Measurements from ENCODE around the gene LPP. TPM values are rescaled to one million over a fixed set of nuclear protein-coding genes. Genes with fewer than 3 reads are reported as not detected.

Gene LPP
- total RNA-seq, 3 donors from 2014 or later (not counting 1 experiment from before 2014, with no cell fraction given) = 137 to 163 (median 149) TPM

DNA sequence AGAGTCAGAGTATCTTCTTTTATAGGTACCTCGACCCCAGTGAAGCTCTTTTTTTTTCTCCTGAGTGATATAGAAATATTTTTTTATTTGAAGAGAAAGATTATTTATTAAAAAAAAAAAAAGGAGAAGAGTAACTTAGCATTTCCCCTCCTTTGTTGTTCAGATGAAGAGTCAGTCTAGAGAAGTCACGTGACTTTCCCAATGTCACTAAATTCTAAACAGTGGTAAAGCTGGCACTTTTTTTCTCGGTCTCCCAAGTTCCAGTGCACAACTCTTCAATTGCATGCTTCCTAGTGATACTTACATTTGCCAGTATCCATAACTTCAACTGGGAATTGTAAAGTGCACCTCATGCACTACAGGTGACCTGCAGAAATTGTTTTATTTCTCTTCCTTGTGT lies 448.7 kb downstream of the LPP start:
- H3K27ac ChIP-seq (ENCODE audit: low read length) = no peak overlapping the region
- H3K27me3 ChIP-seq (ENCODE audit: control insufficient read depth, insufficient read depth, low read length) = no peaks in the 10 kb centered on the region
- ATAC-seq (no peak), DNase-seq (no peak)
- no peaks in the 10 kb centered on the region for H3K4me1 ChIP-seq (ENCODE audit: control insufficient read depth, insufficient read depth, low read length)
- no peaks in the 10 kb centered on the region for H3K9me3 ChIP-seq (ENCODE audit: control insufficient read depth, insufficient read depth, low read length)
- Mint-ChIP-seq H3K27ac (no peak overlapping the region), H3K27me3 (ENCODE audit: low read depth in 2 of 2) (no peaks in the 10 kb centered on the region), H3K9me3 (no peaks in the 10 kb centered on the region), H3K36me3 (no peaks in the 10 kb centered on the region), H3K4me1 (peaks cover 7 to 18% of the 10 kb centered on the region in 2 donors), H3K4me3 (no peak overlapping the region)
- TF ChIP-seq, protein P1, sequence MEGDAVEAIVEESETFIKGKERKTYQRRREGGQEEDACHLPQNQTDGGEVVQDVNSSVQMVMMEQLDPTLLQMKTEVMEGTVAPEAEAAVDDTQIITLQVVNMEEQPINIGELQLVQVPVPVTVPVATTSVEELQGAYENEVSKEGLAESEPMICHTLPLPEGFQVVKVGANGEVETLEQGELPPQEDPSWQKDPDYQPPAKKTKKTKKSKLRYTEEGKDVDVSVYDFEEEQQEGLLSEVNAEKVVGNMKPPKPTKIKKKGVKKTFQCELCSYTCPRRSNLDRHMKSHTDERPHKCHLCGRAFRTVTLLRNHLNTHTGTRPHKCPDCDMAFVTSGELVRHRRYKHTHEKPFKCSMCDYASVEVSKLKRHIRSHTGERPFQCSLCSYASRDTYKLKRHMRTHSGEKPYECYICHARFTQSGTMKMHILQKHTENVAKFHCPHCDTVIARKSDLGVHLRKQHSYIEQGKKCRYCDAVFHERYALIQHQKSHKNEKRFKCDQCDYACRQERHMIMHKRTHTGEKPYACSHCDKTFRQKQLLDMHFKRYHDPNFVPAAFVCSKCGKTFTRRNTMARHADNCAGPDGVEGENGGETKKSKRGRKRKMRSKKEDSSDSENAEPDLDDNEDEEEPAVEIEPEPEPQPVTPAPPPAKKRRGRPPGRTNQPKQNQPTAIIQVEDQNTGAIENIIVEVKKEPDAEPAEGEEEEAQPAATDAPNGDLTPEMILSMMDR (IDR thresholded peaks at IDR 0.05) = no peak
- H3K4me3 ChIP-seq (ENCODE audit: low read length) = no peak overlapping the region
- peaks cover 2% of the 10 kb centered on the region for H3K36me3 ChIP-seq (ENCODE audit: control insufficient read depth, insufficient read depth, low read length)
- intact Hi-C loops (cut with micrococcal nuclease) = no loop called here
- 97% methylated on average over 2 of the region's 3 CpGs for WGBS (ENCODE audit: insufficient coverage)

DNA sequence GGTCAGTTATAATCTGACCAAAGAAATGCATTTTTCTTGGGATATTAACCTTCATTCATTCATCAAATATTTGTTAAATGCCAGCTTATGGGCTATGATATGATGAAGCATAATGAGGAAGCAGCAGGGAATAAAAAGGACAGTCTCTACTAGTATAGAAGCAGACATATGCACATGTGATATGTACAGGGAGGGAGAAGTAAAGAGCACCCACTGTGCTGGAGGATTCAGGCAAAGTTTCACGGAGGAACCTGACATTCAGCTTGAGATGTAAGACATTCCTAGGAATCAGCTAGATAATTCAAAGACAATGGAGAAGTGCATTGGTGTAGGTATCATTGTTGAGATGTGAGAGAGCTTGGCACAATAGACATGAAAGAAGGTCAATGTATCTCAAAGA lies 450.7 kb downstream of the LPP start:
- H3K9me3 ChIP-seq (ENCODE audit: control insufficient read depth, insufficient read depth, low read length) = no peaks in the 10 kb centered on the region
- H3K27me3 Mint-ChIP-seq (ENCODE audit: low read depth in 2 of 2) = no peaks in the 10 kb centered on the region
- peaks cover 10% of the 10 kb centered on the region for H3K36me3 Mint-ChIP-seq
- H3K9me3 Mint-ChIP-seq = no peaks in the 10 kb centered on the region
- intact Hi-C loops (cut with micrococcal nuclease) = no loop called here
- H3K4me3 ChIP-seq (ENCODE audit: low read length) = no peak overlapping the region
- H3K27ac ChIP-seq (ENCODE audit: low read length) = no peak overlapping the region
- WGBS (ENCODE audit: insufficient coverage) = 97% methylated on average over 1 of the region's 1 CpG
- no peak for DNase-seq
- H3K4me1 ChIP-seq (ENCODE audit: control insufficient read depth, insufficient read depth, low read length) = no peaks in the 10 kb centered on the region
- no peak for ATAC-seq
- no peaks in the 10 kb centered on the region for H3K27me3 ChIP-seq (ENCODE audit: control insufficient read depth, insufficient read depth, low read length)
- H3K4me1 Mint-ChIP-seq = peaks cover 0 to 18% of the 10 kb centered on the region in 2 donors
- H3K27ac Mint-ChIP-seq = no peak overlapping the region
- H3K36me3 ChIP-seq (ENCODE audit: control insufficient read depth, insufficient read depth, low read length) = peaks cover 8% of the 10 kb centered on the region
- H3K4me3 Mint-ChIP-seq = no peak overlapping the region
- TF ChIP-seq, protein P1 (IDR thresholded peaks at IDR 0.05) = no peak

DNA sequence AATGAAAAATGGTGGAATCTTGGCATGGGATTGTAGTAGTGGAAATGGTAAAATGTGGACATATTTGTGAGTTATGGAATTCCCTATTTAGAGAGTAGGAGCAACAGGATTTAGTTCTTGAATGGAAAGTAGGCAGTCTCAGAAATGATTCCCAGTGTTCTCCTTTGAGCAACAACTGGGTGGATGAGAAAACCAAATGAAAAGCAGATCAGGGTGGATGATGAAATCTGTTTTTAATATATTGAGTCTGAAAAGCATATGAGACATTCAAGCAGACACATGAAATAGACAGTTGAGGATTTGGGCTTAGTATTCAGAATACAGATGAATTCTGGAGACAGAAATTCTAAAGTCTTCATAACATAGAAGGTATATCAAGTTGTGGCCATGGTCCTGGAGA lies 451.3 kb downstream of the LPP start:
- no peak overlapping the region for H3K4me3 Mint-ChIP-seq
- intact Hi-C loops (cut with micrococcal nuclease) = no loop called here

DNA sequence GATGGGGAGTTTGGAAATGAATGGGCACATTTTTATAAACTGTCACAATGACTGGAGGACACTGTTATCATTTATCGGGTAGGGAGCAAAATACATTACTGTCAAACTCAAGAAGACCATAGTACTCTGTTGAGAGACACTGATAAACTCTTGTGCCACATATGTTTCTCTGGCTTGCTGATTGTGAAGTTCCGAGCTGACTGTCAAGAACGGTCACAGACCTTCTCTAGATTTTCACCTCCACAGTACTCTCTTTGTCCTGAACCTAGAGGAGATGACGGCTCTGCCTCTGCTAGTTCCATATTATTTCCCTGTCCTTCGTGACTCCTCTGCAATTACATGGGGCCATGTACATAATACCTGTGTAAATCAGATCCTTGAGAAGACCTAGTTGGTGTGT lies 451.9 kb downstream of the LPP start:
- Histone ChIP-seq H3K27me3 (ENCODE audit: control insufficient read depth, insufficient read depth, low read length) (no peaks in the 10 kb centered on the region), H3K4me3 (ENCODE audit: low read length) (no peak overlapping the region), H3K9me3 (ENCODE audit: control insufficient read depth, insufficient read depth, low read length) (no peaks in the 10 kb centered on the region), H3K36me3 (ENCODE audit: control insufficient read depth, insufficient read depth, low read length) (peaks cover 18% of the 10 kb centered on the region), H3K4me1 (ENCODE audit: control insufficient read depth, insufficient read depth, low read length) (no peaks in the 10 kb centered on the region), H3K27ac (ENCODE audit: low read length) (no peak overlapping the region)
- TF ChIP-seq, protein P1 (IDR thresholded peaks at IDR 0.05) = no peak
- 96% methylated on average over 5 of the region's 5 CpGs for whole genome bisulfite sequencing (ENCODE audit: insufficient coverage)
- Mint-ChIP-seq H3K4me3 (no peak overlapping the region), H3K27me3 (ENCODE audit: low read depth in 2 of 2) (no peaks in the 10 kb centered on the region), H3K27ac (peak overlapping the region in 1 of 2 donors; percentile 47), H3K4me1 (peaks cover 0 to 18% of the 10 kb centered on the region in 2 donors), H3K36me3 (peaks cover 10% of the 10 kb centered on the region), H3K9me3 (no peaks in the 10 kb centered on the region)
- intact Hi-C loops (cut with micrococcal nuclease) = no loop called here
- no peak for ATAC-seq
- DNase-seq = no peak

More for the DNA sequence above, 451.3 kb downstream of the LPP start:
- Mint-ChIP-seq H3K27me3 (ENCODE audit: low read depth in 2 of 2) (no peaks in the 10 kb centered on the region), H3K27ac (no peak overlapping the region), H3K9me3 (no peaks in the 10 kb centered on the region), H3K4me1 (peaks cover 0 to 18% of the 10 kb centered on the region in 2 donors), H3K36me3 (peaks cover 10% of the 10 kb centered on the region)
- ATAC-seq = no peak
- TF ChIP-seq, protein P1 (IDR thresholded peaks at IDR 0.05) = no peak
- Histone ChIP-seq H3K36me3 (ENCODE audit: control insufficient read depth, insufficient read depth, low read length) (peaks cover 14% of the 10 kb centered on the region), H3K4me3 (ENCODE audit: low read length) (no peak overlapping the region), H3K4me1 (ENCODE audit: control insufficient read depth, insufficient read depth, low read length) (no peaks in the 10 kb centered on the region), H3K27me3 (ENCODE audit: control insufficient read depth, insufficient read depth, low read length) (no peaks in the 10 kb centered on the region), H3K27ac (ENCODE audit: low read length) (no peak overlapping the region), H3K9me3 (ENCODE audit: control insufficient read depth, insufficient read depth, low read length) (no peaks in the 10 kb centered on the region)
- no peak for DNase-seq
